Ecto neural progenitor cell (in vitro differentiated cells): ENCODE measurements around the gene RUVBL2.

Experiments used
- DNase-seq: peaks from one replicate; pipeline ENCODE4 v3.0.0-alpha.2; 2018; ENCODE audit warnings: low spot score

RUVBL2 gene

GRCh38 chr19:48989701-48990291, 3.9 kb upstream of the RUVBL2 start:
- DNase-seq: no peak

- DNase-seq: no peak
Measured at GRCh38 chr19:48990400-48990799, 3.3 kb upstream of the RUVBL2 start.

GRCh38 chr19:48991011-48991609, 2.6 kb upstream of the RUVBL2 start:
- DNase-seq: no peak

GRCh38 chr19:48991873-48992580, 1.7 kb upstream of the RUVBL2 start:
- DNase-seq: peak; percentile 65

GRCh38 chr19:48992581-48993174, 1.0 kb upstream of the RUVBL2 start:
- DNase-seq: no peak

GRCh38 chr19:48994035-48994386, 324 bp downstream of the RUVBL2 start:
- DNase-seq: no peak

- DNase-seq: peak; percentile 82
Measured at GRCh38 chr19:48997972-48998371, 4.3 kb downstream of the RUVBL2 start.

- DNase-seq: peak; percentile 87
Measured at GRCh38 chr19:48999481-49000325, 6.0 kb downstream of the RUVBL2 start.

GRCh38 chr19:49004133-49004532, 10.4 kb downstream of the RUVBL2 start:
- DNase-seq: no peak

- no peak for DNase-seq
Measured at GRCh38 chr19:49004964-49005614, 11.4 kb downstream of the RUVBL2 start.

- DNase-seq: no peak
Measured at GRCh38 chr19:49006905-49007304, 13.2 kb downstream of the RUVBL2 start.

- no peak for DNase-seq
Measured at GRCh38 chr19:49009828-49010227, 16.1 kb downstream of the RUVBL2 start.

- no peak for DNase-seq
Measured at GRCh38 chr19:49010453-49010852, 16.8 kb downstream of the RUVBL2 start.

- no peak for DNase-seq
Measured at GRCh38 chr19:49011194-49011593, 17.5 kb downstream of the RUVBL2 start.

- no peak for DNase-seq
Measured at GRCh38 chr19:49014123-49014869, 20.6 kb downstream of the RUVBL2 start.

GRCh38 chr19:49014870-49015255, 21.2 kb downstream of the RUVBL2 start:
- DNase-seq: no peak

GRCh38 chr19:49016067-49016839, 22.6 kb downstream of the RUVBL2 start:
- DNase-seq: no peak

GRCh38 chr19:49017041-49017665, 23.5 kb downstream of the RUVBL2 start, which contains the start of gene LHB:
TSS of gene LHB (minus strand) at chr19:49017091. CDS start at chr19:49017081, 10 bp downstream.
- no peak for DNase-seq

- DNase-seq: peak; percentile 74
Measured at GRCh38 chr19:49017666-49018351, 24.1 kb downstream of the RUVBL2 start.
